Dermis microvascular lymphatic vessel endothelial cell (primary cell): Measurements from ENCODE around the gene ALG10B. TPM values are rescaled to one million over a fixed set of nuclear protein-coding genes. Genes with fewer than 3 reads are reported as not detected.

ENCODE experiments used
- DNase-seq, 2 donors: peaks; one replicate each; pipeline versions ENCODE4 v3.0.0 to v3.0.0-alpha.2; 2010; ENCODE audit warnings: low read depth in 2 of 2
- total RNA-seq: library from RNA; depleted of rRNA; stranded (reverse); fragments of >200 nt; gene quantifications from 2 replicates; pipeline ENCODE4 v1.2.1, GENCODE V29; 2014

Gene ALG10B
- total RNA-seq, 1 donor from 2014 or later, result 3.0 TPM

GRCh38 chr12:38373784-38374183, 57.2 kb downstream of the ALG10B start:
- no peak for DNase-seq

DNA sequence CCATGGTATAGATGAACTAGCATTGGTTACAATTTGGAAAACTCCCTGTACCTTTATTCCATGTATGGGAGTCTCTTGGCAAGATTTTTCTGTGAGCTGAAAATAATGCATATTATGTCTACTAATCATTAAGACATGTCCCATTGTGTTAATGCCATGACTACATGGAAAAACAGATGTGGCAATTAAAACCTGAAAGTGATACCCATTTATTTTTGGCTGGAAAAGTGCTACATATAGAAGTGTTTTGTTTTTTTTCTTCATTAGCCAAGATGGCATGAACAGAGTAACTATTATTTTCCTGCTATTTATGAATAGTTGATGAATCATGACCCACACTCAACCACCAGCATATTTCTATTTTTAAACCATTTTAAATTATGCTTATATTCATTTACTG, 58.2 kb downstream of the ALG10B start:
- no peak for DNase-seq
